ENCODE data around the gene TYROBP.
"Not testable (repeated sequence)": the region's sequence is repeated elsewhere in the genome, so short reads cannot be mapped to it uniquely, and the experiment has no call there.

The TYROBP gene

DNA sequence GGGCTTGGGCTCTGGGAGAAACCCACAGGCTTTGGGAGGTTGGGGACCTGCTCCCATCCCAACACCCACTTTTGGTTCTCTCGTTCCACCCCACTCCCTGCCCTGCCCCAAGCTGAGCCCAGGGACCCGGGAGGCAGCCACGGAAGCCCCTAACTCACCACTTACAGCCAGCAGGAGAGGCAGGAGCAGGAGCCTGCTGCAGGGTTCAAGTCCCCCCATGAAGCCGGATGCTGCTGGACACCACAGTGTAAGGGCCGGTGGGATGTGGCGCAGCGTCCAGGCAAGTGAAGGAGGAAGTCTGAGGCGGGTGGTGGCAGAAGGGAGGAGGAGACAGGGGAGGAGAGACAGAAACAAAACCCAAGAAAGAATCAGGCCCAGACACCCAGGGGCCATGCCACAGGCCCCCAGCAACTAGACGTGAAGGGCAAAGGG lies at the start of gene TYROBP:
TSS of gene TYROBP (minus strand) at position 286 of the 432 bp plus-strand sequence. CDS start at position 219, 67 bp downstream.
- no peak for DNase-seq (ENCODE audit: low read depth, low spot score)

DNA sequence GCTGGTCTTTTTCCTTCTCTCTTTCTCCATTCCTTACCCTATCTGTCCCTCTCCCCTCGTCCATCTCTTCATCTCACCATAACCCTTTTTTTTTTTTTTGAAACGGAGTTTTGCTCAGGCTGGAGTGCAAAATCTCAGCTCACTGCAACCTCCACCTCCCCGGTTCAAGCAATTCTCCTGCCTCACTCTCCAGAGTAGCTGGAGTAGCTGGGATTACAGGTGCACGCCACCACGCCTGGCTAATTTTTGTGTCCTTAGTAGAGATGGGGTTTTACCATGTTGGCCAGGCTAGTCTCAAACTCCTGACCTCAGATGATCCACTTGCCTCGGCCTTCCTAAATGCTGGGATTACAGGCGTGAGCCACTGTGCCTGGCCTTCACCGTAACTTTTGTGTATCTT lies 49.3 kb upstream of the TYROBP start:
- DNase-seq (ENCODE audit: low read depth, low spot score) = not testable (repeated sequence)

GRCh38 chr19:35955881-35956634 lies 48.0 kb upstream of the TYROBP start:
- no peak for DNase-seq (ENCODE audit: low read depth, low spot score)

- DNase-seq (ENCODE audit: low read depth, low spot score) = no peak
Observed at GRCh38 chr19:35949131-35949530, 41.0 kb upstream of the TYROBP start.

GRCh38 chr19:35946203-35946602 lies 38.1 kb upstream of the TYROBP start:
- DNase-seq (ENCODE audit: low read depth, low spot score) = no peak

DNA sequence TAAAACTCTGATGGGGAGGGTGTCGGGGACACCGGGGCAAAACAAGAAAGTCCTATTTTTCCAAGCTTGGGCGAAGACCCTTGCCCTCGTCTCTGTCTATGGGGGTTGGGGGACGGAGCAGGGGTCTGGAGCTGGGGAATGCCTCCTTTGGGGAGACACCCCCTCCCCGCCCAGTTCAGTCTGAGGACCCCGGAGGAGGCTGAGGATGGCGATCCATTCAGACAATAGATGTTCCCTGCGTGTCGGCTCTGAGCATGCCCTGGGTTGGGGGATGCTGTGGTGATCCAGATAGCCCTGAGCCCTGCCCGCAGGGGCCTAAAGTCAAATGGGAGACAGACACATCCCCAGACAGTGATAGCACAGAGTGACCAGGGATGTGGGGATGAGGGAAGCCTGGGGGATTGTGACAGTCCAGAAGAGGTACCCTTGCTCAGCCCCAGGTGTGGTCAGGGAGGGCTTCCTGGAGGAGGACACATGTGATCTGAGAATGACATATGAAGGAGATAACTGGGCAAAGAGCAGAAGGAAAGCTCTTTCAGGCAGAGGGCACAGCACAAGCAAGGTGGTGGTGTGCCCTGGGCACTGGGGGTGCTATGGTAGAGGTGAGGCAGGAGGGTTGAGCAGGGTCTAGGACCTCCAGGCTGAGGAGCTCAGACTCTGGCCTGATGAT lies 37.2 kb upstream of the TYROBP start:
- no peak for DNase-seq (ENCODE audit: low read depth, low spot score)

DNA sequence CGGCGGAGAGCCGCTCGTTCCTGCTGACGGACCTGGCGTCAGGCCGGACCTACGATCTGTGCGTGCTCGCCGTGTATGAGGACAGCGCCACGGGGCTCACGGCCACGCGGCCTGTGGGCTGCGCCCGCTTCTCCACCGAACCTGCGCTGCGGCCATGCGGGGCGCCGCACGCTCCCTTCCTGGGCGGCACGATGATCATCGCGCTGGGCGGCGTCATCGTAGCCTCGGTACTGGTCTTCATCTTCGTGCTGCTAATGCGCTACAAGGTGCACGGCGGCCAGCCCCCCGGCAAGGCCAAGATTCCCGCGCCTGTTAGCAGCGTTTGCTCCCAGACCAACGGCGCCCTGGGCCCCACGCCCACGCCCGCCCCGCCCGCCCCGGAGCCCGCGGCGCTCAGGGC lies 36.5 kb upstream of the TYROBP start:
- no peak for DNase-seq (ENCODE audit: low read depth, low spot score)

- no peak for DNase-seq (ENCODE audit: low read depth, low spot score)
Observed at GRCh38 chr19:35943321-35944301, 35.5 kb upstream of the TYROBP start.

GRCh38 chr19:35942235-35942634 lies 34.1 kb upstream of the TYROBP start:
- no peak for DNase-seq (ENCODE audit: low read depth, low spot score)

GRCh38 chr19:35940839-35941238 lies 32.7 kb upstream of the TYROBP start:
- no peak for DNase-seq (ENCODE audit: low read depth, low spot score)

DNA sequence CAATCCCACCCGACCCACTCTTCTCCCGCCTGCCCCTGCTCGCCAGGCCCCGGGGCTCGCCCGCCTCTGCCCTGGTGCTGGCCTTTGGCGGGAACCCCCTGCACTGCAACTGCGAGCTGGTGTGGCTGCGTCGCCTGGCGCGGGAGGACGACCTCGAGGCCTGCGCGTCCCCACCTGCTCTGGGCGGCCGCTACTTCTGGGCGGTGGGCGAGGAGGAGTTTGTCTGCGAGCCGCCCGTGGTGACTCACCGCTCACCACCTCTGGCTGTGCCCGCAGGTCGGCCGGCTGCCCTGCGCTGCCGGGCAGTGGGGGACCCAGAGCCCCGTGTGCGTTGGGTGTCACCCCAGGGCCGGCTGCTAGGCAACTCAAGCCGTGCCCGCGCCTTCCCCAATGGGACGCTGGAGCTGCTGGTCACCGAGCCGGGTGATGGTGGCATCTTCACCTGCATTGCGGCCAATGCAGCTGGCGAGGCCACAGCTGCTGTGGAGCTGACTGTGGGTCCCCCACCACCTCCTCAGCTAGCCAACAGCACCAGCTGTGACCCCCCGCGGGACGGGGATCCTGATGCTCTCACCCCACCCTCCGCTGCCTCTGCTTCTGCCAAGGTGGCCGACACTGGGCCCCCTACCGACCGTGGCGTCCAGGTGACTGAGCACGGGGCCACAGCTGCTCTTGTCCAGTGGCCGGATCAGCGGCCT lies 32.1 kb upstream of the TYROBP start:
- no peak for DNase-seq (ENCODE audit: low read depth, low spot score)

GRCh38 chr19:35939307-35940077 lies 31.4 kb upstream of the TYROBP start:
- DNase-seq (ENCODE audit: low read depth, low spot score) = no peak

DNA sequence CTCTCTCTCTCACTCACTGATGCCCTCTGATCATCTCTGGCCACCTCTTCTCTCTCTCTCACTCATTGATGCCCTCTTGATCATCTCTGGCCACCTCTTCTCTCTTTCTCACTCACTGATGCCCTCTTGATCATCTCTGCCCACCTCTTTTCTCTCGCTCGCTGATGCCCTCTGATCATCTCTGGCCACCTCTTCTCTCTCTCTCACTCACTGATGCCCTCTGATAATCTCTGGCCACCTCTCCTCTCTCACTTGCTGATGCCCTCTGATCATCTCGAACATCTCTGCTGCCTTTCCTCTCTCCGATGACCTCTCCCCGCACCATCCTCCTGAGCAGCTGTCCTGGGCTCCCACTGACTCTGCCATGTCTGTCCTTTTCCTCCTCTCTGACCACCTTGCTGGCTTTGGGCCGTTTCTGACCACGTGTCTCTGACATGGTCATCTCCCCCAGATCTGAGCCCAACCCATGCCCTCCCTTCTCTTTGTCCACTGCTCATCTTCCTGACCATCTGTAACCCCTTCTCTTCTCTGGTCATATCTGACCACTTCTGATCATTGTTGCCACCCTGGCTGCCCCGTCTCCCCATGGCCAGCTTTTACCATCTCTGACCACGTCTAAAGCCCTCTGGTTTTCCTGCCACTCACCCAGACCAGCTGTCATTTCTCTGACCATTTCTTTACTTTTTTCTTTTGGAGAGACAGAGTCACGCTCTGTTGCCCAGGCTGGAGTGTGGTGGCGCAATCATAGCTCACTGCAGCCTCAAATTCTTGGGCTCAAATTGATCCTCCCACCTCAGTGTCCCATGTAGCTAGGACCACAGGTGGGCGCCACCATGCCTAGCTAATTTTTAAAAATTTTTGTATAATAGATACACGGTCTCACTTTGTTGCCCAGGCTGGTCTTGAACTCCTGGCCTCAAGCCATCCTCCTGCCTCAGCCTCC lies 30.5 kb upstream of the TYROBP start:
- DNase-seq (ENCODE audit: low read depth, low spot score) = no peak

DNA sequence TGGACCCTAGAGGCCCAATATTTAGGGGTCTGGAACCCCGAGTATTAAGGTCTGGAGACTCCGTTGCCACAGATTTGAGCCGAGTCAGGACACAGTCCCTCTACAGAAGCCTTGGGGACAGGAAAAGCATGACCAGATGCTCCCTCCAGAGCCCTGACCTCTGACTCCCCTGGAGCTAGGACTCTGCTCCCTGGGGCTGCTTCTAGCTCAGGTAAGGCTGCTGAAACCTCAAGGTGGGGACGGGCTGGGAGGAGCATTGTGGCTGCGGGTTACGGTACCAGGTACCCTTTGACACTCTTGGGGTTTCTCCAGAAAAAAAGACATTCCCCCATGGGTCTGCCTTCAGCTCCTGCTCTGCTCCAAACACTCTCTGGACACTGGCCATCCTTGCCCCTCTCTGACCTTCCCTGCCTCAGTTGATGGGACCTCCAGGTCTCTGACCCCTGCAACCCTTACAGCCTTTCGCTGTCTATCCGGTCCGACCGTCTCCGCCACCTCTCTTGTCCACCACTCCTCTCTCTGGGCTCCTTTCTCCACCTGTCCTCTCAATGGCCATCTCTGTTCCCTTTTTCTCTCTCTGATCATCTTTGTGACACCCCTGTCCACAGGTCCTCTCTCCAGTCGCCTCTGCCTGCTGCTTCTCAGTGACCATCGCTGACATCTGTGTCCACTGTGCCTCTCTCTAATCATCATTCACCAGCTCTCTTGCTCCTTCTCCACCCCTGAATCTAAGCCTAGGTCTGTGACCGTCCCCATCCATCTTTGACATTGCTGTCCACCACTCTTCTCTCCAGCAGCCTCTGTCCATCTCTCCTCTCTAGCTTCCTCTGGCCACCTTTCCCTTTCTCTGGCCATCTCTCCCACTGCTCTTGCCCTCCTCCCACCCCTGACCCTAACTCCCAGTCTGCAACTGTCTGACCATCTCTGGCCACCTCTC lies 29.5 kb upstream of the TYROBP start:
- no peak for DNase-seq (ENCODE audit: low read depth, low spot score)

DNA sequence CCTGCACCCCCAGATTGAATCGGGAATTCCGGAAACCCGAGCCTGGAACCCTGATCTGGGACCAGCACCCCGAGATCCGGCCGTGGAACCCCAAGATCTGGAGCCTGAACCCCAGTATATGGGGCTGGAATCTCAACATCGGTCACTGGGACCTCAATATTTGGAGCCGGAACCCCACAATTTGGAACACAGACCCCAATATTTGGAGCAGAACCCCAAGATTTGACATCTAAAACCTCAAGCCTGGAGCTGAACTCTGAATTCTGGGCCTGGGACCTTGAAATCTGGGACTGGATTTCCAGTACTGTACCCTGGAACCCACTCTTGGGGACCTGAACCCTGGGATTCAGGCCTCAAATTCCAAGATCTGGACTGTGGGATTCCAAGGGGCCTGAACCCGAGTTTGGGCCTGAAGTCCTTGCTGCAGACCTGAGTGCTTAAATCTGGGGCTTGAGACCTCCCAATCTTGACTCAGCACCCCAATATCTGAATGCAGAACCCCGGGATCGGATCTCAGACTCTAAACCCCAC lies 28.7 kb upstream of the TYROBP start:
- no peak for DNase-seq (ENCODE audit: low read depth, low spot score)

GRCh38 chr19:35935911-35936737 lies 28.0 kb upstream of the TYROBP start, which contains the start of gene LRFN3:
Gene LRFN3, plus strand, starts transcription at chr19:35936374. Its CDS starts 3,052 bp downstream, at chr19:35939426.
- peak; percentile 65 for DNase-seq (ENCODE audit: low read depth, low spot score)

Measured in ELF-1 (cell line).